ENCODE measurements around the gene CARD9.

The CARD9 gene

DNA sequence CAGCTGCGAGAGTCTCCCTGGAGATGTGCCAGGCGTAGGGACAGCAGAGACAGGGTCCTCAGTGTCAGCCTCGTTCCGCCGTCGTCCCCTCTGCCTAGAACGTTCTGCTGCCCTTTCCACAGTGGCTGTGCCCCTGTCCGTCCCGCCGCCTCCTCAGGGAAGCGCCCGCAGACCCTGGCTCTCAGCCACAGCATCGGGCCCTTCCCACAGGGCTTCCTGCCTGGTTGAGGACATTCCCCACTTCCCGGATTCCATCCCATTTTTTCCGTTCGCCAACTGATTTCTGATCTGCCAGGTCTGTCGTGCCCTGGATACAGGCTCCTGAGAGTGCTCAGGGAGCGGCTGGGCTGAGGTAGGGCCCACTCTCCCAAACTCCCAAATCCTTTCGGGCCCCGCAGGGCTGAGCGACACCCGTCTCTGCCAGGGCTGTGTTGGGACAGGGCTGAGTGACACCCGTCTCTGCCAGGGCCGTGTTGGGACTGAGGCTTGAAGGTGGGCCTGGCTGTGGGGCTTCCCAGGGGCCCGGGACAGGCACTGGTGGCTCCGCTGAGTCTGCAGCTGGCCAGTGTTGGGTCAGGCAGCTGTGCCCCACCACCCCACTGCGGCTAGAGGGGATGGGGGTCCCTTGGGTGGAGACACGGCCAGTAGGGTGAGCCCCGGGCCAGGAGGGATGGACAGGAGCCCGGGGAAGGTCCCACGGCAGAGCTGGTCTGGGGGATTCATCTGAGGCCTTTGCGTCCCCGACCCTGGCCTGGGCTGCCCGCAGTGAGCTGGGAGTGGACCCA, 25.8 kb downstream of the CARD9 start:
- no peak for DNase-seq (ENCODE audit: low read depth)

DNA sequence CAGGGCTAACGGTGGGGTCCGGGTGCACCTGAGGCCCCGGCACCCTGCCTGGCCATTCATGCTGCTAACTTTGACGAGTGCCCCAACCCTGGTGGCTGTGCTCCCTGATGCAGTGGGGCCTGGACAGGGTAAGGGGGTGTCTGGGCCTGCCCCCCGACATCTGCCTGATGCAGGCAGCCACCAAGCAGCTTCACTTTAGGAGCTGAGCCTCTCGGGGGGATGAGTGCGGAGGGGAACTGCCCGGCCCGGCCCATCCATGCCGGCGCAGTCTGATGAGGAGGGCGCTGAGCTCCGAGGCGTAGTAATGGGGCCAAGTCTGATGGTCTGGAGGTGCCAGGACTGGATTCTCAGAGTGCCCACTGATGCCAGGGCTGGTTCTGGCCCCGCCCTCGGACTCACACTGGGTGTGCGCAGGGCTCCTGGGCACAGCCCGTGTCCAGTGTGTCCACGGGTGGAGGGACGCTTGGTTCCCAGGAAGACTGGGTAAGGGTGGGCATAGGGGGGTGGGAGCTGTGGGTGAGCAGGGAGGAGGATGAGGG, 26.5 kb downstream of the CARD9 start:
- DNase-seq (ENCODE audit: low read depth) = no peak

DNA sequence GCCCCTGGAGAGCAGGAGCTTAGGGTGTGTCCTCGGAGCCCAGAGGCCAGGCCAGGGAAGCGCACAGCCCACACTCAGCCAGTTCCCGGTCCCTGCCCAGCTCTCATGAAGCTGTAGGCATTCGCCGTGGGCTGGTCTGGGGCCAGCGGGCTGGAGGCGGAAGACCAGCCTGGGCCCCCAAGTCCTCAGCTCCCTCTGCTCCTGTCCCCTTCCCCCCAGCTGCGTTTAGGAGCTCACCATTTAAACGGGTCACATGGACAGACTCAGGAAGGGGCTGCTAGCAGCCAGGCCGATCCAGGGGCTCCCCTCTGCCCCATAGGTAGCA, 27.4 kb downstream of the CARD9 start:
- DNase-seq (ENCODE audit: low read depth) = no peak

DNA sequence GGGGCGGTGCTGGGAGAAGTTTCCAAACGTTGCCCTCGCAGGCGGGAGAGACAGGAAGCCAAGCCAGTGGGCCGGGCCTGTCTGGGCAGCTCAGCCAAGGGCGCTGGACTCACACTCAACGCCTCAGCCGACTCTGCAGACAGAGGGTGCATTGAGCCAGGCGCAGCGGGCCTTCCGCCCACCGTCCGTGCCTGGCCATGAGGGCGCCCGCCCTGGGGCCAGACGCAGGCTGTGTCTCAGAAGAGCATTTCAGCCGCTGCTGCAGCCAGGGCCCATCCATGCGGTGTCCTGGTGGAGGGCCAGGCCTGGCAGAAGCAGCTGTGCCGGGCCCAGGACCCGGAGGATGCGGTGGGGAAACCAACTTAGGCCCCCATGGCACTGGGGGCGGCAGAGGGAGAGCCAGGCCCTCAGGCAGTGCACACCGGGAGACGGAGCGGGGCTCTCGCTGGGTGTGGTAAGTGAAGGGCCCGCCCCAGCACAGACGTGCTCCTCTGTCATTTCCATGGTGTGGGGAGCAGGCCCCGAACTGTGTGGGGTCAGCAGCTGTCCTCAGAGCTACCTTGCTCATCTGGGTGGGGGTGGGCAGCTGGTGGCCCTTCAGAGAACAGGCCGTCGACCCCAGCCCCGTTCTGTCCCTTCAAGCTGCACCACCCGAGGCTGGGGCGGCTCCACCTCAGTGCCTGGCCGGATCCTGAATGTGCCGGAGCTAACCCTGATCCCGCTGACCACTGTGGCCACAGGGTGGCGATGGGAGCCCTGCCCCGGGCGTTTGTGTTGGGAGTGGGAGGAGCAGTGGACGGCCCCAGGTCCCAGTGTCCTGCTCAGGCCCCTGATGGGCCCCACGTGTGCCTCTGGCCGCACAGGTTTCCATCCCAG, 27.9 kb downstream of the CARD9 start:
- peak; percentile 34 for DNase-seq (ENCODE audit: low read depth)

DNA sequence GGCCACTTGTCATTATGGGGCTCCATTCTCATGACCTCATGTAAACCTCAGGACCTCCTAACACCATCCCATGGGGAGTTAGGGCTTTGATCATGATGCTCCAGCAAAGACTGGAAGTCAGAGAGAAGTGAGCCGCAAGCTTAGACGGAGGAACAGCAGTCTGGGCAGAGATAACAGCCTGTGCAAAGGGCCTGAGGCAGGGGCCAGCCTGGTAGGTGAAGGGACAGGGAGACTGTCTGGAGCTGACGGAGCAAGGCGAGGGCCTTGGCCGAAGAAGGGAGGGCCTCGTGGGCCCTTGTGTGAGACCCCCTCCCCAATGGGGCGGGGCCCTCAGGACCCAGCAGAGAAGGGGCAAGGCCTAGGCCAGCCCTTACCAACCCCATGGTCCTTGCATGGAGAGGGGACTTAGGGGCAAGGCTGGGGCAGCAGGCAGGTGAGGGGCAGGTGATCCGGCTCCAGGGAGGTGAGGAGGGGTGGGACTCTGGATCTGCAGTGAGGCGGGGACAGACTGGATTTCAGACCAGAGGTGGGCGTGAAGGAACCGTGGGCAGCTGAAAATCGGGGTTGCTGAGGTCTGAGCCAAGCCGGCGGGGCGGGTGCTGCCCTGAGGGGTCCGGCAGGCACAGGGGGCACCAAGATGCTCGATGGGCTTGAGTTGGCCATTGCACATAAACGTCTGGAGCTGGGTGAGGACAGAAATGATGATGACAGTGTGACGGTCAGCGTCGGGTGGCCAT, 28.8 kb downstream of the CARD9 start:
- DNase-seq (ENCODE audit: low read depth) = no peak

DNA sequence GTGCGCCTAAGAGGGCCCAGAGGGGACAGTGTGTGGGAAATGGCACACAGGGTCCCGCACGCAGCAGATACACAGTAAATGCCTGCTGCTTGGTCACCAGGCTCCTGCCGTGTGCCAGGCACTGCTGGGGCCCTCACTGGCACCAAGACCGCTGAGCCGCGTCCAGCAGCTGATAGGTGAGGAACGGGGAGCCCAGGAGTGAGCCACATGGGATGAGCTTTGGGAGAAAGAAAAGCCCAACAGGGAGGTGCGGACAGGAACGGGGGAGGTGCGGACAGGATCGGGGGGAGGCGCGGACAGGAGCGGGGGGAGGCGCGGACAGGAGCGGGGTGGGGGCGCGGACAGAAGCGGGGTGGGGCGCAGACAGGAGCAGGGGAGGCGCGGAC, 29.6 kb downstream of the CARD9 start:
- no peak for DNase-seq (ENCODE audit: low read depth)

DNA sequence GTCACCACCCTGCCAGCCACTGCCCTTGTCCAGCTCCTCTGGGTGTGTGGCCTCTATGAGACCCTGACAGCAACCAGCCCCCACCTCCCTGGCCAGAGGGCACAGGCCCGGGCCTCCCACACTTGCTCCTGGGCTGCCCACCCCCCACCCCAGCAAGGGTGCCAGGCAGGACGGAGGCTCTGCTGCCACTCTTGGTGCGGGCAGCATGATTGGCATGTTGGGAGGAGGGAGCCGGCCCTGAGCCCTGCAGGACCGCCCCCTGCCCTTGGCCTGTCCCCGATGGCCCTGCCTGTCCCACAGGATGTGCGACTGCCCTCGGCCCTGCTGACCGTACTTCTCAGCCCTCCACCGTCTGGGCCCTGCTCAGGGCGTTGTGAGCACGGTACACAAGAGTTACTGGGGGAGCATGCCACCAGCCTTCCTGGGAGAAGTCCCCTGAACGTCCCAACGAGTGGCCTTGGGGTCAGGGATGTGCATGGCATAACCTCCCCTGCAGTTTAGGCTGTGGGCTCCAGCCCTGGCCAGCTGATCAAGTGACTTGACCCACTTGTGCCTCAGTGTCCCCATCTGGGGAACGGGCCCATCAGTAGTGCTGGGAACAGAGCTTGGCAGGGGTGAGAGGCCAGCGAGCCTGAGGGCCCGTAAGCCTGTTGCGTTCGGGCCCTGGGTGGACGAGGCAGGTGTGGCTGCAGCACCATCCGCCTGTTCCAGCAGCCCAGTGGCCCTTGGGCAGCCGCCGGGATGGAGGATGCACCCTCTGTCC, 30.2 kb downstream of the CARD9 start:
- no peak for DNase-seq (ENCODE audit: low read depth)

DNA sequence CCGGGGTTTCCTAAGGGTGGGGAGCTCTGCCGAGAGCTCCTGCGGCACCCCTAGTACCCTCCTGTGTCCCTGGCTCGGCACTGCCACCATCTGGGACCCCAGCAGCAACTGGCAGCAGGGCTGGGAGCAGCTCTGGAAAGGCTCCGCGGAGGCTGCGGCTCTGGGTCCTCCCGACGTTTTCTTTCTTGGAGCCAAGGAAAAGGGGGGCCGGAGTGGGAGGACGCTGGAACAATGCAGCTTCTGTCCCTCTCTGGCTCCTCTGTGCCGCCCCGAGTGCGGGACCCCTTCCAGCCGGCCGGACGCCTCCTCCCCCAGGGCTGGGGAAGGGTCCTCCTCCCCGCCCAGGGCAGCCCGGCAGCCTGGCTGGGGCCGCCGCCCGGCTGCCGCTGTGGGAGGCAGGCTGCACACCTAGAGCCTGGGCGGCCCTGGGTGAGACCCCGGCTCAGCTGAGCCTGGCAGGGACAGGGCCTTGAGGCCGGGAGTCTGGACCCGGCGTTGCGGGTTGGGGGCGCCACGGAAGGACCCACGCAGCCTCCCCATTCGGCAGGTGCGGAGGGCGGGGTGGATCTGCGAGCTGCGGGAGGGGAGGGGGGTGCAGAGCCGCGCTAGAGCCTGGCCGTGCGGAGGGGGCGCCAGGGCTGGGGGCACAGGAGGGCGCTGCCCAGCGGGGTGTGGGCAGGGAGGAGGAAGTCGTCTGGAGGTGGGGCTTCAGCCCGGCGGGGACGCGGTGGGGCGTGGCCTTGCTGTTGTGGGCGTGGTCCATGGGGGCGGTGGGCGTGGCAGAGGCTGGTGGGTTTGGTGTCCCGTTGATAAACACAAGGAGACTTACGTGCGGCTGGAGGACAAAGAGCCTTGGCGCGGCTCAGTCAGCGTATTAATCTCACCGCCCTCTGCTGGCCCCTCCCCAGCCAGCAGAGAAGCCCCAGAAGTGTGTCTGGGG, 31.0 kb downstream of the CARD9 start:
- peak; percentile 65 for DNase-seq (ENCODE audit: low read depth)

DNA sequence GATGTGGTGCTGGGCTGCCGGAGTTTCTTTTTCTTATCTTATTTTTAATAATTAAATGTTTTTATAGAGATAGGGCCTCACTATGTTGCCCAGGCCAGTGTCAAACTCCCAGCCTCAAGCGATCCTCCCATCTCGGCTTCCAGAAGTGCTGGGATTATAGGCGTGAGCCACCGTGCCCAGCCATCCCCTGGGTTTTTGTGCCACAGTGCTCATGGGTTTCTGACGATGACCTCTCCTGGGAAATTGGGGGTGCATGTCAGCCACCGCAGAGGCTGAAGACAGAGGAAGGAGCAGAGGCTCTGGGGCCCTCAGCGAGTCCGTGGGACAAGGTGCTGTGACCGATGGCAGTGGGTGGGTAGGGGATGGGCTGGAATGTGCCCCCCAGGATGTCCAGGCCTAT, 31.7 kb downstream of the CARD9 start:
- no peak for DNase-seq (ENCODE audit: low read depth)

DNA sequence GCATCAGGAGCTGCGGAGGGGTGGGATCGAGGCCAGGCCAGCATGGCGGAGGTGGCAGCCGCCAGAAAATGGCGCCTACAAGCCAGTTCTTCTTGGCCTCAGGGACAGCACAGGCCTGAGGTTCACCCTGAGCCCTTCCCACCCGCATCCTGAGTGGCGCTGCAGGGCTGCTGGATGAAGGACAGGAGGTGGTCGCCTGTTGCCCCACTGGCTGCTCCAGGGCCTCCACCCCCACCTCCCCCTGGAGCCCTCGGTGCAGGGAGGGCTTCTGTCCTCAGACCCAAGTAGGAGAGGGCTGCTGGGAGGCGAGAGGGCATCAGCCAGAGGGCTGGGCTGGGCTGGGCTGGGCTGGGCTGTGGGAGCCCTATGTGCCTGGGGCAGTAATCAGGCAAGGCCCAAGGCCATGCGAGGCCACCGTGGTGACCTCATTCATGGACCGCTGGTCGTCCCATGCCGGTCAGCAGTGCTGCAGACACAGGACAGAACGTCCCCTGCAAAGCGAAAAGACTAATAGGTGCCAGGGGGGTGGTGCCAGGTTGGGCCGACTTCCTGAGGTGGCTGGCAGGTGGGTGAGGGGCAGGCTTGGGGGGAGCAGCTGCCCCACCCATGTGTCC, 32.3 kb downstream of the CARD9 start:
- DNase-seq (ENCODE audit: low read depth) = no peak

DNA sequence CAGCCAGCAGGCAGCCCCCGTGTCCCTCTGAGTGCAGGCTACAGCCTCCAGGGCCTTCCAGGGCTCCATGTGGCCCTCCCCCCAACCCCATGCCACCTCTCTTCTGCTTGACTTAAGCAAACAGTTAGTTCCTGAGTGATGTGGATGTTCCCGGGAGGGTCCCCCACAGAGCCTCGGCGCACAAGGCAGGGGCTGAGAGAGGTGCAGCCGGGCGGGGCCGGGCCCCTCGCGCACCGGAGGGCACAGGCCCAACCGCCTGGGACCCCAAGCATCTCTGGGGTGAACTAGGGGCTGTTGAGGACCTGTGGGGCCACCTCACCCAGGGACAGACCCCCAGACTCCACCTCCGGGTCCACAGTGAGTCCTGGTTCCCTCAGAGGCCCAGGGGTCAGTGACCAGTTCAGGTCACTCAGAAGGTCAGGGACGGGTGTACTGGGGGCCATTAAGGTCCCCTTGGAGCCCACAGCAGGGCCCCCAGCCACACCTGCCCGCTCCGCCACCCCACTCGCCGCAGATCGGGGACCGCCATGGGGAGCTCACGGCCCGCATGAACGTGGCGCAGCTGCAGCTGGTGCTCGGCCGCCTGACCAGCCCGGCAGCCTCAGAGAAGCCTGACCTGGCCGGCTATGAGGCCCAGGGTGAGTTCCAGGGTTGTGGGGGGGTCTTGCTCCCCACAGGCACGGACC, 33.0 kb downstream of the CARD9 start:
- DNase-seq (ENCODE audit: low read depth) = no peak

DNA sequence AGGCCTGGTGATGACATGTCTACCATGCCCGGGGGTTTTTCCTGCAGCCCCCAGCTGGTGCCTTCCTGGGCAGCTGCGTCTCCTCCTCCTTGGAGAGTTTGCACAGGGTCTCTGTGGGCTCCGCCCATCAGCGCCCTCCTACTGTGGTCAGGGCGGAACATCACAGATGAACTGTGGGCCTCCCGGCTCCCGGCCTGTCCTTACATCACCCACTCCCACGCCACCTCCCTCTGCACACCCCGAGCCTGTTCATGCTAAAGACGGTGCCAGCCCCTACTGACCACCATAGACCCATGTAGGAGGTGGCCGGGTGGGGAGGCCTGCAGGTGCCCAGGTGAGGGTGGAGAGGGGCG, 33.5 kb downstream of the CARD9 start:
- DNase-seq (ENCODE audit: low read depth) = no peak

DNA sequence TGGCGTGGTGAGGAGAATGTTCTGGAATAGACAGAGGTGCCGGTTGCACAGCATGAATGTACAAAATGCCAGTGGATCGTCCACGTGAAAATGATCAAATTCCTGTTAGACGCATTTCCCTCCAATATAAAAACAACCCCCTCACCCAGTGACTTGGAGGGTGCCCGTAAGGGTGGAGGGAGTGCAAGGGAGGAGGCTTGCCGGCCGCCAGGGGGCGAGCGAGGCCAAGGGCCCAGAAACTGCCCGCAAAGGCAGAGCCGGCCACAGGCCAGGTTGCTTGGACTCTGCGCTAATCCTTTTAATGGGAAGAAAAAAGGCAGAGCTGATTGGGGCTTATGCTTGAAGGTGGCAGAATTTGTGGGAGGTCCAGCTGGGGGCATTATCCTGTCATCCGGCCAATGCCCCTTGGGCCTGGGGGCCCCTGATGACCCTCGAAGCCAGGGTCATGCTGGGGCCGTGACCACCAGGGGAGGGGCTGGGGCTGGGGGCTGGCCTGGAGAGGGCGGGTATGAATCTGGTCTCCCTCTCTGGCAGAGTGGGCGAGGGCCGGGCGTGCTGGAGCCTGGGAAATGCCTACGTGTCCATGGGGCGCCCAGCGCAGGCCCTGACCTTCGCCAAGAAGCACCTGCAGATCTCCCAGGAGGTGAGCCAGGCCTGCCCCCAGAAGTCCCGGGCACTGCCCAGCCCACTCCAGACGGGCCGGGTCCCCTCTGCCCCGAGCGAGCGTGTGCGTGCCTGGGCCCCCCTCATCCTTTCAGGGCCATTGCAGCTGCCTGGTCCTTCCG, 34.1 kb downstream of the CARD9 start:
- peak; percentile 52 for DNase-seq (ENCODE audit: low read depth)

DNA sequence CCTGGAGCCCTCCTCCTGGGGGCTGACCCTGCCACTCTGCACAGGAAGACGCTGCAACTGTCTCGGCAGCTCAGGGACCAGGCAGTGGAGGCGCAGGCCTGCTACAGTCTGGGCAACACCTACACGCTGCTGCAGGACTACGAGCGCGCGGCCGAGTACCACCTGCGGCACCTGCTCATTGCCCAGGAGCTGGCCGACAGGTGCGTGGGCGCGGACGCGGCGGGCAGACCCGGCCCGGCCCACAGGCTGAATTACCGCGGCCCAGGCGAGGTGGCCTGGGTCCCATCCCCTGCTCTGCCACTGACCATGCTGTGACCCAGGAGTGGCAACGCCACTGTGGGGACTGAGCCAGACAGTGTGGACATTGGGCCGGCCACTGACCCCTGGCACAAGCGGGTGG, 35.0 kb downstream of the CARD9 start:
- DNase-seq (ENCODE audit: low read depth) = no peak

DNA sequence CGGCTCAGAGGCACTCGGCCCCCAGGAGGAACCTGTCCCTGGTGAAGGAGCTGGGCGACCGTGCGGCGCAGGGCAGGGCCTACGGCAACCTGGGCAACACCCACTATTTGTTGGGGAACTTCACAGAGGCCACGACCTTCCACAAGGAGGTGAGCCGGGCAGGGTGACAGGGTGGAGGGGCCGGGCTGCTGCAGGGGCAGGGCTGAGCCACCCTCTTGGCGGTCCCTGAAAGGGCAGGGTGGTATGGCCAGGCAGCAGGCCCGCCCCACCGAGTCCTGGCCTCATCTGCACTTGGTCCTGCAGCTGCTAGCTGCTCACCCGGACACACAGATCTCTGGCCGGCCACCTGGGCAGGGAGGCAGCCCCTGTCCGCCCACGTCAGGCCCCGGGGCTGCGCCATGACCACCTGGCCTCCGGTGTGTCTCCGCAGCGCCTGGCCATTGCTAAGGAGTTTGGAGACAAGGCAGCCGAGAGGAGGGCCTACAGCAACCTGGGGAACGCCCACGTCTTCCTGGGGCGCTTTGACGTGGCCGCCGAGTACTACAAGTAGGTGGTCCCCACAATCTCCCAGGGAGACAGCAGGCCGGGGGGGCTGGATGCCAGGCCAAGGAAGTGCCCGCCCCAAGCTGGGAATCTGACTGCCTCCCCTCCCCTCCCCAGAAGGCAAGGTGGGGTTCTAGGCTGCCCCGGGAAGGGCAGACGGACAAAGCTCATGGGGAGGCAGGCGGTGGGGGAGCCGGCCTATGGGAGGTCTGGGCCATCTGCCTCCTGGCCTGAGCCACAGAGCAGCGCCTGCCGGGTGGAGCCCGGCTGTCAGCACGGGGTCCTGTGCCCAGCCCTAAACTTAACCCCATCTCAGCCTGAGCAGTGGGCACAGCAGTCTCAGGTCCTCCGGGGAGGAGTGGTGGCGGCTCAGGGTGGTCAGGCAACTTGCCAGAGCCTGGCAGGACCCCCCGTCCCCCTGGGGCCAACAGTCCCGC, 35.8 kb downstream of the CARD9 start:
- DNase-seq (ENCODE audit: low read depth) = no peak

DNA sequence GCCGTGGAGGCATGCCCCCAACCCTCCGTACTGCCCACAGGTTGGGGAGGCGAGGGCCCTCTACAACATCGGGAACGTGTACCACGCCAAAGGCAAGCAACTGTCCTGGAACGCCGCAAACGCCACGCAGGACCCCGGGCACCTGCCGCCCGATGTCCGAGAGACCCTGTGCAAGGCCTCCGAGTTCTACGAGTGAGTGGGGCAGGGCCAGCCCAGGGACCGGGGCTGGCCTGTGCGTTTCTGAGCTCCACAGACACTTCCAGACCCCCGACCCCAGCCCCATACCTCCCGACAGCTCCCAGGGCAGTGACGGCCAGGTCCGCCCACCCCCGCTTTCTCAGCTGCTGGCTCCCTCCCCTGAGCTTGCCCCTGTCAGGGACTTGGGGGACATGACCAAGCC, 36.6 kb downstream of the CARD9 start:
- DNase-seq (ENCODE audit: low read depth) = no peak

DNA sequence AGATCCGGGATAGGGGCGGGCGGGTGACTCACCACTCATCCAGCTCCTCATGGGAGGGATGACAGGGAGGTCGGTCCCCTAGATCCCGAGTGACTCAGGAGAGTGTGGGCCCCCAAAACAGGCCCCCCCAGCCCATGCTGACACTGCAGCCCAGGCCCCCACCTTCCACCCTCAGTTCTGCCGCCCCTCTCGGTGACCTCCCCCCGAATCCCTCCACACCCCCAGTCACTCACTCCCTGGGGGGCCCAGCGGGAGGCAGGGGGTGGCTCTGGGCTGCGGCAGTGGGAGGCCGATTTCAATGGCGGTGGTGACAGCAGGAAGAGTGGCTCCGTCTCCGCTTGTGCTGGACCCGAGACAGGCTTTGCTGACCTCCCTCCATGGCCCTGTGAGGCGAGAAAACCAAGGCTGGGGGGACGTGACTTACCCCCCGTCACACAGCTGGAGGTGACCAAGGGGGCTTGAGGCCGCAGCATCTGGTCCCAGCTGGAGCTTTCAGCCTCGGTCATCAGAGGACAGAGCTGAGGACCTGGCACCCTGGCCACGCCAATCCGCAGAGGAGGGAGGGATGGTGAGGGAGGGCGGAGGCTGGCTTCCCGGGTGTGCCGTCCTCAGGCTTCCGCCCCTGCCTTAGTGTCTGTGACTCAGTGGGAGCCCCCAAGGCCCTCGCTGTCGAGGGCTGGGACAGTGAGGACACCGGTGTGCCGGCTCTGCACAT, 37.2 kb downstream of the CARD9 start:
- DNase-seq (ENCODE audit: low read depth) = no peak

Measured in amniotic epithelial cell (primary cell).